AG04449 (cell line): ENCODE results near the gene CDH15.

Source experiments
- CTCF ChIA-PET: fragments of 350-600 bp; formaldehyde crosslinking; extraction: SDS; loops from one replicate; lab custom pipeline; 2021; ENCODE audit warnings: antibody characterized with exemption; lab: Yijun Ruan, JAX
- POLR2A ChIA-PET: fragments of 400-600, 350-600 bp; formaldehyde crosslinking; extraction: SDS; loops from one replicate; lab custom pipeline; 2020; ENCODE audit warnings: antibody characterized with exemption, inconsistent platforms; lab: Yijun Ruan, JAX
- DNase-seq: peaks from one replicate; pipeline ENCODE4 v3.0.0-alpha.2; 2010; ENCODE audit warnings: low read depth, low spot score
- H3K4me3 ChIP-seq: 2 replicates; pipeline ENCODE4 v1.5.1; 2011; ENCODE audit warnings: low read depth, mild to moderate bottlenecking, control low read depth, low read length
- TF ChIP-seq, protein P1 (sequence below): IDR thresholded peaks from one replicate; pipeline ENCODE4 v1.5.1; 2011; ENCODE audit warnings: mild to moderate bottlenecking, moderate library complexity, low read length, control low read depth, inconsistent platforms; ENCODE audit not compliant: insufficient read depth; ENCODE audit errors: missing control alignments

The CDH15 gene

DNA sequence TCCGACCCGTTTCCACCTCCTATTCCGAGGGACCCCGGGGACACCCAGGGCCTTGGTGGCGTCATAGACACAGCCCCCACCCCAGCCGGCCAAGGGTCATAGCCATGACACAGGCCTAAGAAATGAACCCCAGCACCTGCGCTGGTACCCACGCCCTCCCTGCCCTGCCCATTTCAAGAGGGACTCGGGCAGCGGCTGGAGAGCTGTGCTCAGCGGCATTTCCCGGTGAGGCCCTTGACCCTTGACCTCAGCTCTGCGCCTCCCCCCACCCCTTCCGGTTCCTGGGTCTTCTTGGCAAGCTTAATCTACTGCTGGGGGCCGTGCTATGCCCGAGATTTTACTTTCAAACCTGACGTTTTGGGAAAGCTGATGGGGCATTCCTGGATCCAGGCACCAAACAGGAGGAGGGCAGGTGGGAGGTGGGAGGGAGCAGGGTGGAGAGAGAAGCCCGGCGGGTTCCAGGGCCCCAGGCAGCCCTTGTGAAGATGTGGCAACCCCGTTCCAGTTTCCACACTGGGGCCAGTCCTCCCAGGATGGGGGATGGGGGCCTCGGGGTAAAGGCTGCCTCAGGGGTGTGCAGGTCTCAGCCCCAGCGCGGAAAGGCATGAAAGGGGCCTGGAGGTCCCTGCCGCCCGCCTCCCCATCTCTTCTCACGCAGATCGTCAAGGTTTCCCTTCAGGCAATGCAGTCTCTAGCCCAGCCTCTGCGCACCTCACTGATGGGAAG lies 28.7 kb downstream of the CDH15 start, which contains the start of gene SLC22A31:
SLC22A31 (minus strand) TSS at position 414 of the 726 bp plus-strand sequence; CDS start at position 378, 36 bp downstream.
- CTCF ChIA-PET: interaction anchor here (1.7 kb wide), 1 partner anchor 16 kb away, joined by 5 read pairs; no protein-coding TSS in a partner anchor
- H3K4me3 ChIP-seq: peak within 1 kb of the TSS; percentile 42
- POLR2A ChIA-PET: no interaction called here
- TF ChIP-seq, protein P1, sequence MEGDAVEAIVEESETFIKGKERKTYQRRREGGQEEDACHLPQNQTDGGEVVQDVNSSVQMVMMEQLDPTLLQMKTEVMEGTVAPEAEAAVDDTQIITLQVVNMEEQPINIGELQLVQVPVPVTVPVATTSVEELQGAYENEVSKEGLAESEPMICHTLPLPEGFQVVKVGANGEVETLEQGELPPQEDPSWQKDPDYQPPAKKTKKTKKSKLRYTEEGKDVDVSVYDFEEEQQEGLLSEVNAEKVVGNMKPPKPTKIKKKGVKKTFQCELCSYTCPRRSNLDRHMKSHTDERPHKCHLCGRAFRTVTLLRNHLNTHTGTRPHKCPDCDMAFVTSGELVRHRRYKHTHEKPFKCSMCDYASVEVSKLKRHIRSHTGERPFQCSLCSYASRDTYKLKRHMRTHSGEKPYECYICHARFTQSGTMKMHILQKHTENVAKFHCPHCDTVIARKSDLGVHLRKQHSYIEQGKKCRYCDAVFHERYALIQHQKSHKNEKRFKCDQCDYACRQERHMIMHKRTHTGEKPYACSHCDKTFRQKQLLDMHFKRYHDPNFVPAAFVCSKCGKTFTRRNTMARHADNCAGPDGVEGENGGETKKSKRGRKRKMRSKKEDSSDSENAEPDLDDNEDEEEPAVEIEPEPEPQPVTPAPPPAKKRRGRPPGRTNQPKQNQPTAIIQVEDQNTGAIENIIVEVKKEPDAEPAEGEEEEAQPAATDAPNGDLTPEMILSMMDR: no peak
- DNase-seq: no peak

DNA sequence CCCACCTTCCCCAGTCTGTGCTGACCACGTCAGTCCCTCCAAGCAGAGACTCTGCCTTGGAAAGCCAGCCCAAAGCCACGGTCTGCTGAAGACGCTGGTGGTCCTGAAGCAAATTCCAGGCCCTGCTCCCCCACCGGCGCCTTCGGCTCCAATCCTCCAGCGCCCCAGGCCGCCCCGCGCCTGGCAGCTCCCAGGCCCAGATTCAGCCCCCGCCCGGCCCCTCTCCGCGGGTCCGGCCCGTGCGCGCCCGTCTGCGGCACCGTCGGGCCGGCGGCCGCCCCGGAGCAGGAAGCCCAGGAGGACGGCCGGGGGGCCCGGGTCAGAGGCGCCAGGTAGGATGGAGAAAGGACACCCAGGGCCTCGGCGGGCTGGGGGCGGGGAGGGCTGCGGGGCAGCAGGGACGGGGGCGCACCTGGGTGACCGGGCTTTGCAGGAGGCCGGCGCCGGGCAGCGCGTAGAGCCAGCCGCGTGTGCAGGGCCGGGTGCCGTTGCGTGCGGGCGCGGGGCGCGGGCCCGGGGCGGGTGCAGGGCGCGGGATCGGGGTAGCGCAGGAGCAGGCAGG lies 29.4 kb downstream of the CDH15 start:
- H3K4me3 ChIP-seq: peak overlapping the region; percentile 42; the same call in 1 of the 2 replicates
- ChIA-PET POLR2A (no interaction called here), CTCF (no interaction called here)
- TF ChIP-seq, protein P1: no peak
- no peak for DNase-seq

DNA sequence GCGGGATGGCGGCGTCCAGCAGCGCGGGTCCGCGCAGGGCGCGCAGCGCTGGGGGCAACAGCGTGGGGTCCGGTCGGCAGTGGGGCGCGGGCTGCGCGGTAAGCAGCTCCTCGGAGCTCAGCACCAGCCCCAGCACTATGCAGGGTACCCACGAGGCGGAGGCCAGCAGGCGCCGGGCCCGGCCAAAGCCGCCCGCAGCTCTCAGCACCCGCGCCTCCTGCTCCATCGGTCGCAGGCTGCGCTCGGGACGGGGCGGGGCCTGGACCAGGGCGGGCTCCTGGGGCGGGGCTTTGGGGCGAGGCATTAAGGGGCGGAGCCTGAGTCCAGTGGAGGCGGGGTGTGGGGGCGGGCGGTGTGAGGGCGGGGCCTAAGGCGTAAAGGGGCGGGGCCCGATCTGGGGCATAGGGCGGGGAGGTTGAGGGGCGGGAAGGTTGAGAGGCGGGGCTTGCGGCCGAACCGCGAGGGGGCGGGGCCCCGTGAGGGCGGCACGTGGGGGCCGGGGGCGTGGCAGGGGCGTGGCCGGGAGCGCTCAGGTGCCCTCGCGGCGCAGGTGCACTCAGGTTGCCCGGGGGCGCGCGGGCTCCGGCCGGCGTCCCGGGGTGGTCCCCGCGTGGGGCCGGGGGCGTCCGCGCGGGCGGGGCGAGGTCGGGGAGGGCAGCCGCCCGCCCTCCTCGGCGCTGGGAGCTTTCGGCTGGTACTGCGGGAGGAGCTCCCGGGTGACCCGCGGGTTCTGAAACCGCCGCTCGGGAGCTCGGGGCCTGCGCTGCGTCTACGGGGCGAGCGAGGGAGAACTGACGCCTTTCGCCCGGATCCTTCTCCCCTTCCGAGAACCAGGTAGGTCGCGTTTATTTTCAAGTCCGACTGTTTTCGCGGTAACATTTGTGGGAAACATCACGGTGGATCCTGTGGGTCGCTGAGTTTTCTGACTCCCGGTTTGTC lies 30.2 kb downstream of the CDH15 start:
- peak overlapping the region; percentile 42 for H3K4me3 ChIP-seq
- no peak for DNase-seq
- CTCF ChIA-PET: no interaction called here

DNA sequence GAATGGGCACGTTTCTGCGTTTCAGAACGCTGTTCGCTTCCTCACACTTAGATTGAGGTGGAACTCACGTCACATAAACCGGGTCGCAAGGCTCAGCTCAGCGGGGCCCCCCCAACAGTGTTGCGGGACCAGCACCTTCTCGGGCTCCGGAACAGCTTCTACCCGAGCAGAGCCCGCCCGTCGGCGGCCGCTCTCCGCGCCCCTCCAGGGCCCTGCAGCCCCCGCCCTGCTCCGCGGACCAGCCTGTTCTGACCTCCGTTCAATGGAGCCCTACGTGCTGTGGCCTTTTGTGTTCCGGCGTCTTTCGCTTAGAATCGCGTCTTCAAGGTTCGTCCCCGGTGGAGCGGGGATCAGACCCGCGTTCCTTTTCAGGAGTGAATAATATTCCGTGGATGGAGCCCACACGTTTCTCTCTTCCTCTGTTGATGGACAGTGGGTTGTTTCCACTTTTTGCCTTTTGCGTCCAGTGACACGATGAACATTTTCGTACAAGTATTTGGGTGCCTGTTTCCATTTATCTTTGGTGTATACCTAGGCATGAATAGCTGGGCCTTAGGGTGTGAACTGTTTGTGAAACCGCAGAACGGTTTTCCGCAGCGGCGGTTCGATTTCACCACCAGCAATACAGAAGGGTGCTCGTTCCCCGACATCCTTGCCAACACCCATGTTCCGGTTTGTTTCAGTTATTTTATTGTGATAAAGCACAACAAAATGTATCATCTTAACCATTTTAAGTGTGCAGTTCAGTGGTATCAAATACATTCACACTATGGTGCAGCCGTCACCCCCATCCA lies 31.1 kb downstream of the CDH15 start:
- ChIA-PET POLR2A (no interaction called here), CTCF (interaction anchor here (1.2 to 1.7 kb wide), 3 partner anchors 8 to 15 kb away, joined by 3 to 6 read pairs (median 4); partner anchors contain the start of gene ZNF778)
- H3K4me3 ChIP-seq: no peak overlapping the region
- TF ChIP-seq, protein P1: no peak
- no peak for DNase-seq

More for the DNA sequence above, 30.2 kb downstream of the CDH15 start:
- TF ChIP-seq, protein P1: no peak
- POLR2A ChIA-PET: no interaction called here

DNA sequence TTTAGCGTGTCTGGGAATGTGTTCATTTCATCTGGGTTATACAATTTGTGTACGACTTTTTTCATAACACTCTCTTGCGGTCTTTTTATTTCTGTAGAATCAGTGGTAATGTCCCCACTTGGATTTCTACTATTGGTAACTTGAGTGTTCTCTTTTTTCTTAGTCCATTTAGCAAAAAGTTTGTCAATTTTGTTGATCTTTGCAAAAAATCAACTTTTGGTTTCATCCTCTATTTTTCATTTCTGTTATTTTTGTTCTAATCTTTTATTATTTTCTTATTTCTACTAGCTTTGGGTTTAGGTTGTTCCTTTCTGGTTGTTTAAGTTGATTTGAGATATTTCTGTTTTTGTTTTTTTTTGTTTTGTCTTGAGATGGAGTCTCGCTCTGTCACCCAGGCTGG lies 36.4 kb downstream of the CDH15 start:
- DNase-seq: no peak
- ChIA-PET POLR2A (interaction anchor here (1.1 kb wide), 1 partner anchor 10 kb away, joined by 3 read pairs; the partner anchor contains the start of gene ZNF778), CTCF (interaction anchor here (0.6 to 1.1 kb wide), 2 partner anchors 8 to 41 kb away, joined by 3 to 5 read pairs; no protein-coding TSS in a partner anchor)
- no peak overlapping the region for H3K4me3 ChIP-seq
- TF ChIP-seq, protein P1: no peak
